ENCODE data around the gene SNTN.

DNA sequence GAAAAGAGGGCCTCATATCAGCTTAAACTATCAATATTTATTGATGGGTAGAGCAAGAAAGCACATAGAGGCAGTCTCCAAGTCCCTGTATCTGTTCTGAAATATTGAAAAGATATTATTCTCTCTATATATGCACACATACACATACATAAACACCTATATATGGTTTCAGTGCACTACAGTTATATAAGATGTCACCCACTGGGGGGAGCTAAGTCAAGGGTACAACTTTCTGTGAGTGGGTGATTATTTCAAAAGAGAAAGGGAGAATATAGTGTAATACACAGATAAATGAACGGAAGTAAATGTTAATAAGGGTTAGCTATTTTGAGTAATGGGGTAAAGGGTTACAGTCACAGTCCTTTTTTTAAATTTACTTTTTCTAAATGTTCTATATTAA is 8.8 kb downstream of the SNTN start:
- TF ChIP-seq, protein P1, sequence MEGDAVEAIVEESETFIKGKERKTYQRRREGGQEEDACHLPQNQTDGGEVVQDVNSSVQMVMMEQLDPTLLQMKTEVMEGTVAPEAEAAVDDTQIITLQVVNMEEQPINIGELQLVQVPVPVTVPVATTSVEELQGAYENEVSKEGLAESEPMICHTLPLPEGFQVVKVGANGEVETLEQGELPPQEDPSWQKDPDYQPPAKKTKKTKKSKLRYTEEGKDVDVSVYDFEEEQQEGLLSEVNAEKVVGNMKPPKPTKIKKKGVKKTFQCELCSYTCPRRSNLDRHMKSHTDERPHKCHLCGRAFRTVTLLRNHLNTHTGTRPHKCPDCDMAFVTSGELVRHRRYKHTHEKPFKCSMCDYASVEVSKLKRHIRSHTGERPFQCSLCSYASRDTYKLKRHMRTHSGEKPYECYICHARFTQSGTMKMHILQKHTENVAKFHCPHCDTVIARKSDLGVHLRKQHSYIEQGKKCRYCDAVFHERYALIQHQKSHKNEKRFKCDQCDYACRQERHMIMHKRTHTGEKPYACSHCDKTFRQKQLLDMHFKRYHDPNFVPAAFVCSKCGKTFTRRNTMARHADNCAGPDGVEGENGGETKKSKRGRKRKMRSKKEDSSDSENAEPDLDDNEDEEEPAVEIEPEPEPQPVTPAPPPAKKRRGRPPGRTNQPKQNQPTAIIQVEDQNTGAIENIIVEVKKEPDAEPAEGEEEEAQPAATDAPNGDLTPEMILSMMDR (IDR thresholded peaks at IDR 0.05; ENCODE audit: insufficient read depth, low read length), result peak; percentile 11
- TF ChIP-seq POLR2AphosphoS5 (IDR thresholded peaks at IDR 0.05; ENCODE audit: low read depth) (no peak), GABPA (IDR thresholded peaks at IDR 0.05; ENCODE audit: low read depth) (no peak), SPI1 (IDR thresholded peaks at IDR 0.05; ENCODE audit: borderline replicate concordance, low read depth) (no peak)
- TF ChIP-seq, protein P2, sequence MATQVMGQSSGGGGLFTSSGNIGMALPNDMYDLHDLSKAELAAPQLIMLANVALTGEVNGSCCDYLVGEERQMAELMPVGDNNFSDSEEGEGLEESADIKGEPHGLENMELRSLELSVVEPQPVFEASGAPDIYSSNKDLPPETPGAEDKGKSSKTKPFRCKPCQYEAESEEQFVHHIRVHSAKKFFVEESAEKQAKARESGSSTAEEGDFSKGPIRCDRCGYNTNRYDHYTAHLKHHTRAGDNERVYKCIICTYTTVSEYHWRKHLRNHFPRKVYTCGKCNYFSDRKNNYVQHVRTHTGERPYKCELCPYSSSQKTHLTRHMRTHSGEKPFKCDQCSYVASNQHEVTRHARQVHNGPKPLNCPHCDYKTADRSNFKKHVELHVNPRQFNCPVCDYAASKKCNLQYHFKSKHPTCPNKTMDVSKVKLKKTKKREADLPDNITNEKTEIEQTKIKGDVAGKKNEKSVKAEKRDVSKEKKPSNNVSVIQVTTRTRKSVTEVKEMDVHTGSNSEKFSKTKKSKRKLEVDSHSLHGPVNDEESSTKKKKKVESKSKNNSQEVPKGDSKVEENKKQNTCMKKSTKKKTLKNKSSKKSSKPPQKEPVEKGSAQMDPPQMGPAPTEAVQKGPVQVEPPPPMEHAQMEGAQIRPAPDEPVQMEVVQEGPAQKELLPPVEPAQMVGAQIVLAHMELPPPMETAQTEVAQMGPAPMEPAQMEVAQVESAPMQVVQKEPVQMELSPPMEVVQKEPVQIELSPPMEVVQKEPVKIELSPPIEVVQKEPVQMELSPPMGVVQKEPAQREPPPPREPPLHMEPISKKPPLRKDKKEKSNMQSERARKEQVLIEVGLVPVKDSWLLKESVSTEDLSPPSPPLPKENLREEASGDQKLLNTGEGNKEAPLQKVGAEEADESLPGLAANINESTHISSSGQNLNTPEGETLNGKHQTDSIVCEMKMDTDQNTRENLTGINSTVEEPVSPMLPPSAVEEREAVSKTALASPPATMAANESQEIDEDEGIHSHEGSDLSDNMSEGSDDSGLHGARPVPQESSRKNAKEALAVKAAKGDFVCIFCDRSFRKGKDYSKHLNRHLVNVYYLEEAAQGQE (IDR thresholded peaks at IDR 0.05; ENCODE audit: insufficient replicate concordance, low read depth), result no peak

All from HL-60 (cell line).